ENCODE results near the gene KAT14.

KAT14 gene

DNA sequence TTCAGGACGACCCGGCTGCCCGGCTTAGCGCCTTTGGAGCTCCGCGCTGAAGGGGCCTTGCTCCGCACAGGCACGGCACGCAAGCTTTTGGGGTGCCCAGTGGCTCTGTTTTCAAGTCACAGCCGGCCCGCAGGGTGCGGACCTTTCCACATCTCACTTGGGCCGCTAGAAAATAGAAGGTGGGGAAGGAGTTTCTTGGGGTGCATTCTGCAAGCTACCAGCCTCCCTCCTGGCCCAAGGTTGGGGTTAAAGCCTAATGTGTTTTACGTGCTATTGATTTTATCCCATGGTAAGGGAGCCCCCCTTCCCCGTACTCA, 561 bp downstream of the KAT14 start:
- no peak for DNase-seq (ENCODE audit: low read depth)
- TF ChIP-seq, protein P1, sequence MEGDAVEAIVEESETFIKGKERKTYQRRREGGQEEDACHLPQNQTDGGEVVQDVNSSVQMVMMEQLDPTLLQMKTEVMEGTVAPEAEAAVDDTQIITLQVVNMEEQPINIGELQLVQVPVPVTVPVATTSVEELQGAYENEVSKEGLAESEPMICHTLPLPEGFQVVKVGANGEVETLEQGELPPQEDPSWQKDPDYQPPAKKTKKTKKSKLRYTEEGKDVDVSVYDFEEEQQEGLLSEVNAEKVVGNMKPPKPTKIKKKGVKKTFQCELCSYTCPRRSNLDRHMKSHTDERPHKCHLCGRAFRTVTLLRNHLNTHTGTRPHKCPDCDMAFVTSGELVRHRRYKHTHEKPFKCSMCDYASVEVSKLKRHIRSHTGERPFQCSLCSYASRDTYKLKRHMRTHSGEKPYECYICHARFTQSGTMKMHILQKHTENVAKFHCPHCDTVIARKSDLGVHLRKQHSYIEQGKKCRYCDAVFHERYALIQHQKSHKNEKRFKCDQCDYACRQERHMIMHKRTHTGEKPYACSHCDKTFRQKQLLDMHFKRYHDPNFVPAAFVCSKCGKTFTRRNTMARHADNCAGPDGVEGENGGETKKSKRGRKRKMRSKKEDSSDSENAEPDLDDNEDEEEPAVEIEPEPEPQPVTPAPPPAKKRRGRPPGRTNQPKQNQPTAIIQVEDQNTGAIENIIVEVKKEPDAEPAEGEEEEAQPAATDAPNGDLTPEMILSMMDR (IDR thresholded peaks at IDR 0.05; ENCODE audit: low read length, missing control alignments): no peak
- H3K4me3 ChIP-seq (replicated peaks; ENCODE audit: low read depth, low read length): peak overlapping the region; percentile 85

DNA sequence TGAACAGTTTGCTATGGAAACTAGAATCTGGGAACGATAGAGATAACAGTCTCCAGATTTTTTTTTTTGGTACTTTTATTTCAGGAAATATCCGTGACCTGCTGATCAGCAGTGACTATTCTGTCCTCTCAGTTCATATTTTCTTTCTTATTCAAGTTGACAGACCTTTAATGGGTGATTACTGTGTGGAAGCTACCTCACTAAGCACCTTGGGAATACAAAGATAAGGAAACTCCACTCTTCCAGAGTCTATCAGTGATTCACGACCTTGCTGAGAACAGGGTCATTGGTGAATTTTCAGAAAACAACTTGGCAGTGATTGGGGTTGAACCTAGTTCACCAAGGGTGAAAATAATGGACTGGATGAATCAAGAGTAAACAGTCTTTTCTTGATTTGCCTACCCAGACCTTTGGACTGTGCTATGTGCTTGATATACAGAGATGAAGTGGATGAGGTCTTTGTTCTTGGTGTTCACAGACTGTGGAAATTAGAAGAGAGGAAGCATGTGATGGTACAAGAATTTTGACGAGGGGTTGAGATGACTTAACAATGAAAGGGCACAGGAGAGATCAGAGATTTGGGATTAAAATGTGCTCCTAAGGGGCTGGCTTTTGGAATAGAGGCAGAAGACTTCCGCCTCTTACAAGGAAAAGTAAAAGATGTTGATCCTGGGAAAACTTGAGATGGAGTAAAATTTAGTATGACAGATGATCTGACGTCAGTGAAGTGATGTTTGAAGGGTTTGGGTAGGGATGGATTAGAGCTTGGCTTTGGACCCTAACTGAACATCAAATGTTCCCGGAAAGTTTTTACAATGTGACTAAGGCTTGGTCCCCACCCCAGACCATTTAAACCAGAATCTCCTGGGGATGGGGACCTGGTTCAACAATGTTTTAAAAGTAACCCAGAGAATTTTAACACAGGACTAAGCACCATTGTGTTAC, 1.2 kb downstream of the KAT14 start:
- peak overlapping the region; percentile 85 for H3K4me3 ChIP-seq (replicated peaks; ENCODE audit: low read depth, low read length)
- TF ChIP-seq, protein P1 (IDR thresholded peaks at IDR 0.05; ENCODE audit: low read length, missing control alignments): no peak
- DNase-seq (ENCODE audit: low read depth): no peak

DNA sequence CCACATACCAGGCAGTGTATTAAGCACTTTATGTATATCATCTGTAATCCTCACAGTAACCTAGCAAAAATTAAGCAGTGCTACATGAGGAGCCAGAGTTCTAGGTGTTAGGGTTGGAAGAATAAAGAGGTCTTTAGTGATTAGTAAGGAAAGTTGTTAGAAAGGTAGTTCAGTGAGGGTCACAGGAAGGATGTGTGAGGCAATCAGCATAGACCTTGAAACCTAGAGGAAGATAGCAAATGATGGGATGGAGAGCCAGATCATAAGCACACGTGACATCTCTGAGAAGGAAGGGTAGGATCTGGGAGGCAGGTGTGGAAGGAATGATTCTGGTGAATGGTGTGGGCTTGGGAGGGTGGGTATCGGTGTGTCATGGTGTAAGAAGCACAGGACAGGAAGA, 2.2 kb downstream of the KAT14 start:
- DNase-seq (ENCODE audit: low read depth): no peak

DNA sequence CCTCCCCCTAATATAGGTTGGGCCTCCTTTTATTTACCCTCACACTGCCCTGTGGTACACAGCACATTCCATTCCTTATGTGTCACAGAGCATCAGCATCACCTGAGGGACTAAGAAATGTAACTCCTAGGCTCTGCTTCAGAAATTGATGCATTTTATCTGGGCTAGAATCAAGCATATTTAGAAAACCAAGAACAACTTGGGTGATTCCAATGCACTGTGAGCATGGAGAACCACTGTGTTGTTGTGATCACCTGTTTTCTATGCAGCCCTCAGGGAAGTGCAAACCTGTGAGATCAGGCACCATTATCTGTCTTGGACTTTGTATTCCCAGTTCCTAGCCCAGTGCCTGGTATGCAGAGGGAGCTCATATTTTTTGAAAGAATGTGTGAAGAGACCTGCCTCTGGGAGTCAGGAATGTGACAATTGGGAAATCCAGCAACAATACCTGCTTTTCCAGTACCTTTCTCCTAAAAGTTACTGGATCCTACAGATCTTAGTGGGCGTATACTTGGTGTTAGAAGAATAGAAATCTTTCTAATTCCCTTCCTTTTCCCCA, 7.0 kb downstream of the KAT14 start:
- no peak for DNase-seq (ENCODE audit: low read depth)
- H3K4me3 ChIP-seq (replicated peaks; ENCODE audit: low read depth, low read length): no peak overlapping the region
- TF ChIP-seq, protein P1 (IDR thresholded peaks at IDR 0.05; ENCODE audit: low read length, missing control alignments): no peak

More for the DNA sequence above, 2.2 kb downstream of the KAT14 start:
- TF ChIP-seq, protein P1 (IDR thresholded peaks at IDR 0.05; ENCODE audit: low read length, missing control alignments): no peak
- no peak overlapping the region for H3K4me3 ChIP-seq (replicated peaks; ENCODE audit: low read depth, low read length)

DNA sequence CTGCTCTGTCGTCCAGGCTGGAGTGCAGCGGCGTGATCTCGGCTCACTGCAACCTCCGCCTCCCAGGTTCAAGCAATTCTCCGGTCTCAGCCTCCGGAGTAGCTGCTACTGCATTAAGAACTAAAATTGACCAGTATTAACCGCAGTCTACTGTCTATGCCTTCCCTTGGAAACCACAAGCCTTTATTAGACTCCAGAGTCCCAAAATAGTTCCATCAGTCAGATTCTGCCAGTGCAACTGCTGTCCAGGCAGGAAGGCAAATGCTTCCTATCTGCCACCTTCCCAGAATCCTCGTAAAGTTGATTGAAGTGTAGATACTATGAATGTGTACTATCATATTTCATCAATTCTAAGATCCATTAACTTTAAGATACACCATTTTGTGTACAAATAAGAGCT, 16.7 kb downstream of the KAT14 start:
- TF ChIP-seq, protein P1 (IDR thresholded peaks at IDR 0.05; ENCODE audit: low read length, missing control alignments): no peak
- H3K4me3 ChIP-seq (replicated peaks; ENCODE audit: low read depth, low read length): no peak overlapping the region
- DNase-seq (ENCODE audit: low read depth): no peak

DNA sequence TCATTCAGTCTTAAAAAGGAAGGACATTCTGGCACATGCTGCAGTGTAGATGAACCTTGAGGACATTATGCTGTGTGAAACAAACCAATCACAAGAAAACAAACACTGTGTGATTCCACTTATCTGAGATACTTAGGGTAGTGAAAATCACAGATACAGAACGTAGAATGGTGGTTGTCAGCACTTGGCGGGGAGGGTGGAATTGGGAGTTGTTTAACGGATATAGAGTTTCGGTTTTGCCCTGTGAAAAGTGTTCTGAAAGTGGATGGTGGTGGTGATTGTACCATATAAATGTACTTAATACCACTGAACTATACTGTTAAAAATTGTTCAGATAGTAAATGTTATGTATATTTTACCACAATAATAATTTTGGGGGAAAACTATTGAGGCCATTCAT, 18.4 kb downstream of the KAT14 start:
- no peak overlapping the region for H3K4me3 ChIP-seq (replicated peaks; ENCODE audit: low read depth, low read length)
- TF ChIP-seq, protein P1 (IDR thresholded peaks at IDR 0.05; ENCODE audit: low read length, missing control alignments): no peak
- no peak for DNase-seq (ENCODE audit: low read depth)

All from fibroblast of pulmonary artery (primary cell).